Fibroblast of skin of left quadriceps (primary cell): ENCODE data around the gene TECTB.
A peak's percentile ranks its signal among the peaks of the same experiment; 100 is the strongest.
"Not testable (repeated sequence)": the region's sequence is repeated elsewhere in the genome, so short reads cannot be mapped to it uniquely, and the experiment has no call there.

ENCODE experiments used
- DNase-seq, 2 experiments: peaks; one replicate each; pipeline ENCODE4 v3.0.0-alpha.2; 2013; ENCODE audit warnings: low read depth in 2 of 2

The TECTB gene

GRCh38 chr10:112283100-112283499, at the start of gene TECTB:
Gene TECTB (plus strand): TSS chr10:112283400. CDS start chr10:112283735, 335 bp downstream.
- no peak for DNase-seq

- DNase-seq = no peak
Observed at GRCh38 chr10:112235141-112235540, 48.1 kb upstream of the TECTB start.

GRCh38 chr10:112235920-112236319, 47.3 kb upstream of the TECTB start:
- no peak for DNase-seq

GRCh38 chr10:112236486-112236885, 46.7 kb upstream of the TECTB start:
- DNase-seq = no peak

- no peak for DNase-seq
Observed at GRCh38 chr10:112239347-112239746, 43.9 kb upstream of the TECTB start.

- DNase-seq = no peak
Observed at GRCh38 chr10:112240441-112240840, 42.8 kb upstream of the TECTB start.

- DNase-seq = no peak
Observed at GRCh38 chr10:112241651-112242341, 41.4 kb upstream of the TECTB start.

- DNase-seq = no peak
Observed at GRCh38 chr10:112242769-112243168, 40.4 kb upstream of the TECTB start.

GRCh38 chr10:112243713-112244112, 39.5 kb upstream of the TECTB start:
- DNase-seq = no peak

- no peak for DNase-seq
Observed at GRCh38 chr10:112244197-112244596, 39.0 kb upstream of the TECTB start.

GRCh38 chr10:112247791-112248190, 35.4 kb upstream of the TECTB start:
- no peak for DNase-seq

GRCh38 chr10:112248584-112249295, 34.5 kb upstream of the TECTB start:
- no peak for DNase-seq

GRCh38 chr10:112249722-112250121, 33.5 kb upstream of the TECTB start:
- no peak for DNase-seq

- DNase-seq = no peak
Observed at GRCh38 chr10:112250555-112250954, 32.6 kb upstream of the TECTB start.

GRCh38 chr10:112251238-112251637, 32.0 kb upstream of the TECTB start:
- not testable (repeated sequence) for DNase-seq

GRCh38 chr10:112258407-112258806, 24.8 kb upstream of the TECTB start:
- DNase-seq = no peak

GRCh38 chr10:112259688-112260087, 23.5 kb upstream of the TECTB start:
- no peak for DNase-seq

GRCh38 chr10:112260831-112261230, 22.4 kb upstream of the TECTB start:
- DNase-seq = no peak

- peak; percentile 32 to 46 for DNase-seq
Observed at GRCh38 chr10:112261281-112261822, 21.8 kb upstream of the TECTB start.

GRCh38 chr10:112262546-112262945, 20.7 kb upstream of the TECTB start:
- DNase-seq = no peak

- DNase-seq = no peak
Observed at GRCh38 chr10:112265745-112266144, 17.5 kb upstream of the TECTB start.

GRCh38 chr10:112269266-112269665, 13.9 kb upstream of the TECTB start:
- DNase-seq = peak; percentile 42 to 44

- peak; percentile 72 to 74 for DNase-seq
Observed at GRCh38 chr10:112271982-112272381, 11.2 kb upstream of the TECTB start.
